ENCODE data around the gene CP.

CP gene

GRCh38 chr3:149186219-149186618, 35.4 kb downstream of the CP start:
- DNase-seq (ENCODE audit: low spot score), result no peak

GRCh38 chr3:149181182-149181581, 40.4 kb downstream of the CP start:
- no peak for DNase-seq (ENCODE audit: low spot score)

GRCh38 chr3:149180057-149180573, 41.5 kb downstream of the CP start:
- peak; percentile 12 for DNase-seq (ENCODE audit: low spot score)

GRCh38 chr3:149179220-149179619, 42.4 kb downstream of the CP start:
- no peak for DNase-seq (ENCODE audit: low spot score)

GRCh38 chr3:149177122-149177521, 44.5 kb downstream of the CP start:
- DNase-seq (ENCODE audit: low spot score), result no peak

- no peak for DNase-seq (ENCODE audit: low spot score)
Observed at GRCh38 chr3:149174901-149175300, 46.7 kb downstream of the CP start.

GRCh38 chr3:149170672-149171071, 51.0 kb downstream of the CP start:
- no peak for DNase-seq (ENCODE audit: low spot score)

GRCh38 chr3:149167898-149168297, 53.7 kb downstream of the CP start:
- no peak for DNase-seq (ENCODE audit: low spot score)

GRCh38 chr3:149163066-149163465, 58.6 kb downstream of the CP start:
- peak; percentile 15 for DNase-seq (ENCODE audit: low spot score)

- peak; percentile 15 for DNase-seq (ENCODE audit: low spot score)
Observed at GRCh38 chr3:149162007-149162406, 59.6 kb downstream of the CP start.

GRCh38 chr3:149160754-149161300, 60.8 kb downstream of the CP start:
- no peak for DNase-seq (ENCODE audit: low spot score)

- no peak for DNase-seq (ENCODE audit: low spot score)
Observed at GRCh38 chr3:149153402-149153801, 68.2 kb downstream of the CP start.

- DNase-seq (ENCODE audit: low spot score), result no peak
Observed at GRCh38 chr3:149152420-149152819, 69.2 kb downstream of the CP start.

GRCh38 chr3:149151843-149152242, 69.8 kb downstream of the CP start:
- DNase-seq (ENCODE audit: low spot score), result peak; percentile 49

- DNase-seq (ENCODE audit: low spot score), result no peak
Observed at GRCh38 chr3:149150436-149150835, 71.2 kb downstream of the CP start.

- peak; percentile 48 for DNase-seq (ENCODE audit: low spot score)
Observed at GRCh38 chr3:149145974-149146373, 75.7 kb downstream of the CP start.

- no peak for DNase-seq (ENCODE audit: low spot score)
Observed at GRCh38 chr3:149145356-149145755, 76.3 kb downstream of the CP start.

- no peak for DNase-seq (ENCODE audit: low spot score)
Observed at GRCh38 chr3:149142682-149143081, 78.9 kb downstream of the CP start.

- no peak for DNase-seq (ENCODE audit: low spot score)
Observed at GRCh38 chr3:149134575-149134974, 87.1 kb downstream of the CP start.

- DNase-seq (ENCODE audit: low spot score), result no peak
Observed at GRCh38 chr3:149131589-149131988, 90.0 kb downstream of the CP start.

GRCh38 chr3:149129326-149130205, 92.1 kb downstream of the CP start, which contains the start of gene HPS3:
Gene HPS3 (plus strand): TSS chr3:149129638. CDS start chr3:149129724, 86 bp downstream.
- DNase-seq (ENCODE audit: low spot score), result peak; percentile 94

- no peak for DNase-seq (ENCODE audit: low spot score)
Observed at GRCh38 chr3:149128821-149129220, 92.8 kb downstream of the CP start.

Measured in Ammon's horn (tissue), 1 donor.